Brain microvascular endothelial cell (primary cell): ENCODE results near the gene KAT8.

Source experiments
- DNase-seq: peaks from one replicate; pipeline ENCODE4 v3.0.0-alpha.2; 2020
- H3K27ac ChIP-seq: fragments of 250-450 bp; sonication (Bioruptor Pico); 2 replicates; pipeline ENCODE4 v1.5.1; 2020; ENCODE audit warnings: mild to moderate bottlenecking, moderate library complexity
- H3K27me3 ChIP-seq: fragments of 250-450 bp; sonication (Bioruptor Pico); replicated peaks from 2 replicates; pipeline ENCODE4 v1.5.1; 2020; ENCODE audit warnings: mild to moderate bottlenecking
- H3K36me3 ChIP-seq: fragments of 250-450 bp; sonication (Bioruptor Pico); replicated peaks from 2 replicates; pipeline ENCODE4 v1.5.1; 2020; ENCODE audit warnings: mild to moderate bottlenecking
- H3K4me3 ChIP-seq: 2 replicates; pipeline ENCODE4 v1.5.1; 2011; ENCODE audit warnings: low read depth, mild to moderate bottlenecking, control low read depth, low read length, moderate library complexity
- CTCF ChIP-seq: IDR thresholded peaks from 2 replicates; pipeline ENCODE4 v1.5.1; 2011; ENCODE audit warnings: low read depth, mild to moderate bottlenecking, moderate library complexity, low read length, control low read depth, inconsistent platforms; ENCODE audit errors: missing control alignments
- in situ Hi-C: cut with HindIII; loops from 2 replicates; pipeline ENCODE4 v1.10.0; 2017; ENCODE audit warnings: low sequenced_read_pairs, low pct_ligation_motif_present

Gene KAT8

GRCh38 chr16:31129568-31130335 is 12.3 kb downstream of the KAT8 start:
- Histone ChIP-seq H3K27ac (no peak overlapping the region), H3K36me3 (peaks cover 2% of the 10 kb centered on the region), H3K4me3 (no peak overlapping the region), H3K27me3 (no peaks in the 10 kb centered on the region)
- in situ Hi-C loops, result no loop called here
- TF ChIP-seq CTCF, result no peak
- no peak for DNase-seq

GRCh38 chr16:31130336-31130891 is 12.9 kb downstream of the KAT8 start:
- Histone ChIP-seq H3K27me3 (no peaks in the 10 kb centered on the region), H3K27ac (no peak overlapping the region), H3K36me3 (peaks cover 2% of the 10 kb centered on the region), H3K4me3 (no peak overlapping the region)
- in situ Hi-C loops, result no loop called here
- no peak for TF ChIP-seq CTCF
- no peak for DNase-seq

- no peak for TF ChIP-seq CTCF
- Histone ChIP-seq H3K36me3 (peaks cover 2% of the 10 kb centered on the region), H3K4me3 (no peak overlapping the region), H3K27me3 (no peaks in the 10 kb centered on the region), H3K27ac (no peak overlapping the region)
- DNase-seq, result no peak
- in situ Hi-C loops, result no loop called here
Observed at GRCh38 chr16:31130899-31131298, 13.4 kb downstream of the KAT8 start.

- Histone ChIP-seq H3K27ac (no peak overlapping the region), H3K36me3 (peaks cover 2% of the 10 kb centered on the region), H3K4me3 (no peak overlapping the region), H3K27me3 (no peaks in the 10 kb centered on the region)
- no peak for TF ChIP-seq CTCF
- no peak for DNase-seq
- in situ Hi-C loops, result no loop called here
Observed at GRCh38 chr16:31131416-31131815, 14.0 kb downstream of the KAT8 start.

GRCh38 chr16:31131841-31132271 is 14.4 kb downstream of the KAT8 start:
- Histone ChIP-seq H3K27me3 (no peaks in the 10 kb centered on the region), H3K4me3 (no peak overlapping the region), H3K27ac (no peak overlapping the region), H3K36me3 (peaks cover 2% of the 10 kb centered on the region)
- in situ Hi-C loops, result no loop called here
- TF ChIP-seq CTCF, result no peak
- DNase-seq, result no peak
